Astrocyte (in vitro differentiated cells and primary cell): ENCODE measurements around the gene ENO3. TPM values are rescaled to one million over a fixed set of nuclear protein-coding genes. Genes with fewer than 3 reads are reported as not detected.

ENCODE experiments used
- DNase-seq: peaks from one replicate; pipeline ENCODE4 v3.0.0-alpha.2; 2010; ENCODE audit warnings: low read depth
- FAIRE-seq: peaks from 2 replicates; lab custom pipeline; 2011; peaks lifted over from hg19 to GRCh38; lab: Jason Lieb, UNC
- H2AFZ ChIP-seq: 2 replicates; pipeline ENCODE4 v1.6.0; 2012; ENCODE audit warnings: low read depth, low read length, inconsistent platforms
- H3K27ac ChIP-seq: 2 replicates; pipeline ENCODE4 v1.5.1; 2011; ENCODE audit warnings: low read depth, low read length, inconsistent platforms
- H3K27me3 ChIP-seq: 2 replicates; pipeline ENCODE4 v1.6.0; 2011; ENCODE audit warnings: low read length, inconsistent platforms; ENCODE audit not compliant: insufficient read depth
- H3K36me3 ChIP-seq: 2 replicates; pipeline ENCODE4 v1.5.1; 2011; ENCODE audit warnings: low read length, inconsistent platforms; ENCODE audit not compliant: insufficient read depth
- H3K4me1 ChIP-seq: 2 replicates; pipeline ENCODE4 v1.5.1; 2011; ENCODE audit warnings: low read length, inconsistent platforms; ENCODE audit not compliant: insufficient read depth
- H3K4me2 ChIP-seq: 2 replicates; pipeline ENCODE4 v1.6.0; 2012; ENCODE audit warnings: low read length, inconsistent platforms
- H3K4me3 ChIP-seq: 2 replicates; pipeline ENCODE4 v1.5.1; 2011; ENCODE audit warnings: low read depth, mild to moderate bottlenecking, low read length, inconsistent platforms; ENCODE audit not compliant: insufficient read depth
- H3K79me2 ChIP-seq: 2 replicates; pipeline ENCODE4 v1.6.0; 2012; ENCODE audit warnings: mild to moderate bottlenecking, low read length, inconsistent platforms; ENCODE audit not compliant: insufficient read depth
- H3K9ac ChIP-seq: 2 replicates; pipeline ENCODE4 v1.6.0; 2012; ENCODE audit warnings: mild to moderate bottlenecking, low read length, inconsistent platforms
- H3K9me3 ChIP-seq: 2 replicates; pipeline ENCODE4 v1.5.1; 2012; ENCODE audit warnings: low read depth, mild to moderate bottlenecking, low read length, inconsistent platforms; ENCODE audit not compliant: insufficient read depth
- H4K20me1 ChIP-seq: 2 replicates; pipeline ENCODE4 v1.6.0; 2012; ENCODE audit warnings: low read length, inconsistent platforms; ENCODE audit not compliant: insufficient read depth
- H3K27ac Mint-ChIP-seq: one replicate; pipeline ENCODE4 v1.8.0; 2021; ENCODE audit warnings: mild to moderate bottlenecking, mixed read lengths; ENCODE audit not compliant: unreplicated experiment
- H3K27me3 Mint-ChIP-seq: one replicate; pipeline ENCODE4 v1.8.0; 2021; ENCODE audit warnings: low read depth, mixed read lengths; ENCODE audit not compliant: unreplicated experiment
- H3K36me3 Mint-ChIP-seq: one replicate; pipeline ENCODE4 v1.8.0; 2021; ENCODE audit warnings: low read depth, mixed read lengths; ENCODE audit not compliant: unreplicated experiment
- H3K4me1 Mint-ChIP-seq: one replicate; pipeline ENCODE4 v1.8.0; 2021; ENCODE audit warnings: low read depth, mixed read lengths; ENCODE audit not compliant: unreplicated experiment
- H3K4me3 Mint-ChIP-seq: one replicate; pipeline ENCODE4 v1.8.0; 2021; ENCODE audit warnings: mild to moderate bottlenecking, moderate library complexity, mixed read lengths; ENCODE audit not compliant: unreplicated experiment
- H3K9me3 Mint-ChIP-seq: one replicate; pipeline ENCODE4 v1.8.0; 2021; ENCODE audit warnings: mild to moderate bottlenecking, mixed read lengths; ENCODE audit not compliant: unreplicated experiment
- EZH2 ChIP-seq: IDR thresholded peaks from 2 replicates; pipeline ENCODE4 v1.6.1; 2012; ENCODE audit warnings: mild to moderate bottlenecking, low read length, inconsistent platforms; ENCODE audit not compliant: insufficient read depth
- total RNA-seq: library from RNA; stranded (reverse); gene quantifications from 2 replicates; pipeline ENCODE4 v1.2.1, GENCODE V29; 2021
- TF ChIP-seq, protein P1 (sequence below): IDR thresholded peaks from 2 replicates; pipeline ENCODE4 v1.5.1; 2011; ENCODE audit warnings: low read depth, mild to moderate bottlenecking, inconsistent platforms, low read length, moderate library complexity; ENCODE audit not compliant: insufficient read depth

Gene ENO3
- total RNA-seq, 1 donor from 2014 or later, result 20.4 TPM

GRCh38 chr17:4998732-4999429, 48.0 kb downstream of the ENO3 start:
- peaks cover 6% of the 10 kb centered on the region for H3K4me1 Mint-ChIP-seq
- Histone ChIP-seq H3K36me3 (peaks cover 16% of the 10 kb centered on the region), H3K9me3 (no peaks in the 10 kb centered on the region), H3K4me3 (peak overlapping the region; percentile 69), H2AFZ (no peak overlapping the region), H3K27ac (no peak overlapping the region), H3K4me1 (peaks cover 24% of the 10 kb centered on the region), H3K4me2 (peak overlapping the region; percentile 99), H3K9ac (peak overlapping the region; percentile 85), H3K27me3 (no peaks in the 10 kb centered on the region), H3K79me2 (peaks cover 35% of the 10 kb centered on the region), H4K20me1 (peaks cover 50% of the 10 kb centered on the region)
- DNase-seq, result no peak
- FAIRE-seq, result no peak
- peaks cover 2% of the 10 kb centered on the region for H3K27me3 Mint-ChIP-seq
- TF ChIP-seq EZH2, result no peak
- TF ChIP-seq, protein P1, sequence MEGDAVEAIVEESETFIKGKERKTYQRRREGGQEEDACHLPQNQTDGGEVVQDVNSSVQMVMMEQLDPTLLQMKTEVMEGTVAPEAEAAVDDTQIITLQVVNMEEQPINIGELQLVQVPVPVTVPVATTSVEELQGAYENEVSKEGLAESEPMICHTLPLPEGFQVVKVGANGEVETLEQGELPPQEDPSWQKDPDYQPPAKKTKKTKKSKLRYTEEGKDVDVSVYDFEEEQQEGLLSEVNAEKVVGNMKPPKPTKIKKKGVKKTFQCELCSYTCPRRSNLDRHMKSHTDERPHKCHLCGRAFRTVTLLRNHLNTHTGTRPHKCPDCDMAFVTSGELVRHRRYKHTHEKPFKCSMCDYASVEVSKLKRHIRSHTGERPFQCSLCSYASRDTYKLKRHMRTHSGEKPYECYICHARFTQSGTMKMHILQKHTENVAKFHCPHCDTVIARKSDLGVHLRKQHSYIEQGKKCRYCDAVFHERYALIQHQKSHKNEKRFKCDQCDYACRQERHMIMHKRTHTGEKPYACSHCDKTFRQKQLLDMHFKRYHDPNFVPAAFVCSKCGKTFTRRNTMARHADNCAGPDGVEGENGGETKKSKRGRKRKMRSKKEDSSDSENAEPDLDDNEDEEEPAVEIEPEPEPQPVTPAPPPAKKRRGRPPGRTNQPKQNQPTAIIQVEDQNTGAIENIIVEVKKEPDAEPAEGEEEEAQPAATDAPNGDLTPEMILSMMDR, result no peak
- peak overlapping the region; percentile 63 for H3K27ac Mint-ChIP-seq
- H3K9me3 Mint-ChIP-seq, result peaks cover 2% of the 10 kb centered on the region
- peak overlapping the region; percentile 91 for H3K4me3 Mint-ChIP-seq
- peaks cover 17% of the 10 kb centered on the region for H3K36me3 Mint-ChIP-seq

DNA sequence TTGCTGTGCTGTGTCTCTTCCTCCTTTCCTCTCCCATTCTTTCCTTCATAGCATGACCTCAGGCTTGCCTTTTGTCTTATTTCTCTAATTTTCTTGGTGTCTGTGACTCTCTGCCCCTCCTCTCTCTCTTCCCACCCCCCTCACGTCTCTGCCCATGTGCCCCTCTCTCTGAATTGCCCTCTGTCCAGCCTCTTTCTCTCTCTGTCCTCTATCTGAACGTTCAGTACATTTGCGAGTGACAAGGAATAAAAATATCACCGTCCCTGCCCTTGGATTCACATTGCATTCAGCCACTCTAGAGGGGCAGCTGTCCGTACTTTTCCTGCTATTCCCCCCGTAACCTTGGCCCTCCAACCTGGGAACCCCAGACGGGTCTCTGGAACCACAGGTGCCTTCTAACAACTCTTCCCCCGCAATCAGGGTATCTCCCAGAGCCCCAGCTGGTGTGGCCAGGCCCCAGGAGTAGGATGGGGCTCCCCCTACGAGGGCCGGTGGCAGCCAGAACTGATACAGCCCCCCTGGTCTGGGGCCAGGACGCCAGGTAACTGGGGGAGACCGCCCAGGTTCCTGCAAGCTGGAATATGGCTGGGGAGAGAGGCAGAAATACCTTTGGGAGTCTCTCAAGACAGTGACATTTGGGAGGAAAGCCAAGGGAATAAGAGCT, 48.6 kb downstream of the ENO3 start:
- TF ChIP-seq EZH2, result no peak
- TF ChIP-seq, protein P1, result no peak
- Histone ChIP-seq H3K9ac (peak overlapping the region; percentile 85), H3K36me3 (peaks cover 23% of the 10 kb centered on the region), H3K27ac (no peak overlapping the region), H3K4me2 (peak overlapping the region; percentile 99), H3K9me3 (no peaks in the 10 kb centered on the region), H3K4me1 (peaks cover 24% of the 10 kb centered on the region), H2AFZ (no peak overlapping the region), H4K20me1 (peaks cover 56% of the 10 kb centered on the region), H3K79me2 (peaks cover 35% of the 10 kb centered on the region), H3K4me3 (peak overlapping the region; percentile 69), H3K27me3 (no peaks in the 10 kb centered on the region)
- H3K36me3 Mint-ChIP-seq, result peaks cover 23% of the 10 kb centered on the region
- peaks cover 10% of the 10 kb centered on the region for H3K4me1 Mint-ChIP-seq
- H3K9me3 Mint-ChIP-seq, result peaks cover 2% of the 10 kb centered on the region
- FAIRE-seq, result no peak
- peak overlapping the region; percentile 91 for H3K4me3 Mint-ChIP-seq
- H3K27me3 Mint-ChIP-seq, result peaks cover 2% of the 10 kb centered on the region
- DNase-seq, result no peak
- H3K27ac Mint-ChIP-seq, result peak overlapping the region; percentile 63
